ENCODE results near the gene AIFM2. TPM values are rescaled to one million over a fixed set of nuclear protein-coding genes. Genes with fewer than 3 reads are reported as not detected.

Gene AIFM2
- total RNA-seq, 2 experiments from 2014 or later: 12.6 to 13.8 TPM

DNA sequence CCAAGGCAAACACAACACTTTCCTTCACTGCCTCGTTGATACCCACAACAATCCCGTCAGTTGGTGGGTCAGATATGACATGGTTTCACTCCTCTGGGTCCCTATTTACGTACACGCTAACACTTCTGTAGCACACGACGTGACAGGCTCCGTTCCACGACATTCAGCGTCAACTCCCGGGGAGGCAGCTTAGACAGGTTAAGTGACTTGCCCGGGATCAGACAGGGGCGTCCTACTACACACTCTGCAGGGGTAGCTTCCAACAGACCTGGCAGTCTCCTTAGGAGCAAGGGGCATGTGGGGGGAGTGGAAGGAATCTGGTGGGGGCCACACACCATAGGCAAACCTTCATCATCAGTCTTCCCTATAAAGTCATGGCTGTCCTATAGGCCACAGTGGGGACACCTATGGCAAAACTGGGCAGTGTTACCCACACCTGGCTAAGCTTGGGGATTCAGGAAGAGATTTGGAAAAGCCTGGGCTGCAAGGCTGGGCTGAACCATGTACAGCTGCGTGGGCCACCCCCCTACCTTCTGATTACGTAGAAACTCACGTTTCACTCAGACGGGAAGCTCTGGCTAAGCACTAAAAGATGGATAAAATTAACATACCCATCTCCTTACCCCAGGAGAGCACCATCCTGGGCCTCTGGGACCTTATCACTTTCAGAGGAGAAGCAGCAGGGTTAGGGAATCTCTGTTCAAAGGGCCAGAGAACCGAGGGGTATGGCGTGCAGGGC, 11.9 kb upstream of the AIFM2 start:
- no peak for DNase-seq
- H3K36me3 Mint-ChIP-seq: peaks cover 6% of the 10 kb centered on the region
- no peaks in the 10 kb centered on the region for H3K9me3 Mint-ChIP-seq (ENCODE audit: low read depth)
- ATAC-seq: no peak
- H3K4me1 Mint-ChIP-seq: peaks cover 32% of the 10 kb centered on the region
- no peaks in the 10 kb centered on the region for H3K27me3 Mint-ChIP-seq
- CTCF ChIA-PET: interaction anchor here (0.7 to 4.7 kb wide), 15 partner anchors 8 to 219 kb away, joined by 3 to 69 read pairs (median 13); partner anchors contain the start of gene SAR1A
- H3K27ac Mint-ChIP-seq: peak overlapping the region; percentile 79
- peak overlapping the region; percentile 87 for H3K4me3 Mint-ChIP-seq

DNA sequence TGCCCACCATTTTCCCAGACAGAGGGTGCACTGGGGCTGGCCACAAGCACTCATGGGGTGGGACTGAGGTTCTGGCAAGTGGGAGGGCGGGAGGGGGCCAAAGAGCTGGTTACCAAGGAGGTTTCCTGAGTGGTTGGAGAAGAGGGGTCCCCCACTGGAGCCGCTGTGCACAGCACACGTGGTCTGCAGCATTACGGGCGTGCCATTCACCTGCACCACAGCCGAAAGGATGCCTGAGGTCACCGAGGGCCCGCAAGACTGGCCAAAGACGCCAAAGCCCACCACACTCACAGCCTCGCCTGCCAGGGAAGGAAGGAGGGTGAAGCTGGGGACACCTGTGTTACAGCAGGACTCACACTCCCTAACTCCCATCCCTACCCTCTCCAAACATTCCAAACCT, 9.9 kb upstream of the AIFM2 start:
- H3K4me1 Mint-ChIP-seq: peaks cover 27% of the 10 kb centered on the region
- CTCF ChIA-PET: interaction anchor here (0.7 to 1.0 kb wide), 4 partner anchors 9 to 185 kb away, joined by 3 to 5 read pairs (median 3); no protein-coding TSS in a partner anchor
- peaks cover 2% of the 10 kb centered on the region for H3K36me3 Mint-ChIP-seq
- H3K9me3 Mint-ChIP-seq (ENCODE audit: low read depth): no peaks in the 10 kb centered on the region
- no peak overlapping the region for H3K27ac Mint-ChIP-seq
- ATAC-seq (no peak), DNase-seq (no peak)
- no peak overlapping the region for H3K4me3 Mint-ChIP-seq
- no peaks in the 10 kb centered on the region for H3K27me3 Mint-ChIP-seq

- H3K27ac Mint-ChIP-seq: no peak overlapping the region
- H3K4me1 Mint-ChIP-seq: peaks cover 20% of the 10 kb centered on the region
- H3K27me3 Mint-ChIP-seq: no peaks in the 10 kb centered on the region
- H3K4me3 Mint-ChIP-seq: no peak overlapping the region
- no peaks in the 10 kb centered on the region for H3K9me3 Mint-ChIP-seq (ENCODE audit: low read depth)
- DNase-seq: no peak
- ATAC-seq: no peak
- CTCF ChIA-PET: interaction anchor here (2.1 kb wide), 1 partner anchor 24 kb away, joined by 7 read pairs; no protein-coding TSS in a partner anchor
- no peaks in the 10 kb centered on the region for H3K36me3 Mint-ChIP-seq
Measured at GRCh38 chr10:70140297-70140696, 7.7 kb upstream of the AIFM2 start.

DNA sequence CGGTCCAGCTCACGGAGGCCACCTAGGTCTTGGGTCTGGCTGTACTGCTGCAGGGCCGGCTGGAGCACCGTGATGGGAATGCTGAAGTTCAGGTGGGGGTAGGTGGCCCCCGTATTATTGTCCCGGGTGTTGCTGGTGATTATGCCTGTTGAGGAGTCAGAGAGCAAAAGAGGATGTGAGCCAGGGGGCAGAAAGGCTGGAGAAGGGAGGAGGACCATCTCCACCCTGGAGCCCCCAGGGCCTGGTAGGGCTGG, 7.3 kb upstream of the AIFM2 start:
- CTCF ChIA-PET: interaction anchor here (2.1 kb wide), 1 partner anchor 24 kb away, joined by 7 read pairs; no protein-coding TSS in a partner anchor
- peaks cover 16% of the 10 kb centered on the region for H3K4me1 Mint-ChIP-seq
- DNase-seq: no peak
- H3K36me3 Mint-ChIP-seq: no peaks in the 10 kb centered on the region
- no peak overlapping the region for H3K27ac Mint-ChIP-seq
- H3K4me3 Mint-ChIP-seq: no peak overlapping the region
- no peaks in the 10 kb centered on the region for H3K9me3 Mint-ChIP-seq (ENCODE audit: low read depth)
- H3K27me3 Mint-ChIP-seq: no peaks in the 10 kb centered on the region
- ATAC-seq: no peak

DNA sequence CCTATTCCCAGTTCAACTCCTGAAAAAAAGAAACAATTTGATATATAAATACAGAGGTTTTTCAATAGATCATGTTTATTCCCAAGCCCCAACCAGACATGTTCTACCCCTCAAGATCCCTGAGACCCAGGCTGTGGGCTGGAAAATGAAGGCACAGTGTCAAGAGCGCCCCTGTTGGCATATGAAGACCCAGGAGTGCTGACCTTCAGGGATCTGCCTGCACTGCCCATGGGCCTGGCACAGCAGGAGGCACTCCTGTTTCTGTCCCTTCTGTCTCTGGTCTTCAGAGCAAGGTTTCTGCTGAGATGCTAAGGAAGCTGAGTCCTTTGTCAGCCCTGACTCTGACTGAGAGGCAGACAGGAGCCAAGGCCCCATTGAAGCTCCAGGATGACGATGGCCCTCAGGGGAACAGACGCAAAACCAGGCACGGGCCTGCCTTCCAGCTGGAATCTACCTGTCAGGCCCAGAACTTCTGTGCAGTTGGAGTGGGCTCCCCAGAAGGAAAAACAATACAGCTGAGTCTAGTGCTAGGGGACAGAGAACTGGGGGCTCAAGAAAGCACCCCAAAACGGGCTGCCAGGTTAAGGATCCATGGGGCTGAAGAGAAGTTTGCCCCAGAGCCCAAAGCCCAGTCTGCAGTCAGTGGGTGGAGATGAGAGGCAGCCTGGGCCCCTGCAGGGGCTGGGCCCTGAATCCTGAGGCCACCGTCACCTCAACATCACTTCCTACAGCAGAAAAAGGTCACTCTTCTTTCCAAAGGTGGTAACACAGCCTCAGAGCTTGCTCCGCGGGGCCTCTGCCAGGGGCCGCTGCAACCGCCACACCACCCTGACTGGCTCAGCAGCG, 6.7 kb upstream of the AIFM2 start:
- Mint-ChIP-seq H3K9me3 (ENCODE audit: low read depth) (no peaks in the 10 kb centered on the region), H3K36me3 (no peaks in the 10 kb centered on the region), H3K27ac (no peak overlapping the region), H3K4me3 (no peak overlapping the region), H3K27me3 (no peaks in the 10 kb centered on the region), H3K4me1 (peaks cover 12% of the 10 kb centered on the region)
- CTCF ChIA-PET: interaction anchor here (0.7 to 2.1 kb wide), 3 partner anchors 23 to 72 kb away, joined by 4 to 7 read pairs (median 6); no protein-coding TSS in a partner anchor
- no peak for DNase-seq
- no peak for ATAC-seq

GRCh38 chr10:70137927-70138883, 5.6 kb upstream of the AIFM2 start:
- ATAC-seq (no peak), DNase-seq (no peak)
- H3K4me1 Mint-ChIP-seq: peaks cover 9% of the 10 kb centered on the region
- H3K36me3 Mint-ChIP-seq: no peaks in the 10 kb centered on the region
- no peaks in the 10 kb centered on the region for H3K27me3 Mint-ChIP-seq
- H3K9me3 Mint-ChIP-seq (ENCODE audit: low read depth): no peaks in the 10 kb centered on the region
- no peak overlapping the region for H3K27ac Mint-ChIP-seq
- H3K4me3 Mint-ChIP-seq: no peak overlapping the region
- CTCF ChIA-PET: interaction anchor here (0.7 to 2.8 kb wide), 3 partner anchors 8 to 73 kb away, joined by 4 to 21 read pairs (median 6); partner anchors contain the start of gene TYSND1

- DNase-seq (no peak), ATAC-seq (no peak)
- CTCF ChIA-PET: interaction anchor here (1.4 to 2.8 kb wide), 4 partner anchors 9 to 21 kb away, joined by 4 to 21 read pairs (median 6); partner anchors contain the start of gene TYSND1
- Mint-ChIP-seq H3K4me3 (no peak overlapping the region), H3K27me3 (no peaks in the 10 kb centered on the region), H3K27ac (no peak overlapping the region), H3K4me1 (peaks cover 12% of the 10 kb centered on the region), H3K36me3 (no peaks in the 10 kb centered on the region), H3K9me3 (ENCODE audit: low read depth) (no peaks in the 10 kb centered on the region)
Measured at GRCh38 chr10:70137135-70137534, 4.5 kb upstream of the AIFM2 start.

GRCh38 chr10:70135684-70136083, 3.1 kb upstream of the AIFM2 start:
- no peak for ATAC-seq
- H3K9me3 Mint-ChIP-seq (ENCODE audit: low read depth): no peaks in the 10 kb centered on the region
- H3K27ac Mint-ChIP-seq: no peak overlapping the region
- H3K4me3 Mint-ChIP-seq: no peak overlapping the region
- no peaks in the 10 kb centered on the region for H3K27me3 Mint-ChIP-seq
- no peaks in the 10 kb centered on the region for H3K36me3 Mint-ChIP-seq
- H3K4me1 Mint-ChIP-seq: peaks cover 27% of the 10 kb centered on the region
- DNase-seq: no peak
- CTCF ChIA-PET: interaction anchor here (1.4 to 3.1 kb wide), 6 partner anchors 10 to 56 kb away, joined by 4 to 21 read pairs (median 6); partner anchors contain the start of gene TYSND1

DNA sequence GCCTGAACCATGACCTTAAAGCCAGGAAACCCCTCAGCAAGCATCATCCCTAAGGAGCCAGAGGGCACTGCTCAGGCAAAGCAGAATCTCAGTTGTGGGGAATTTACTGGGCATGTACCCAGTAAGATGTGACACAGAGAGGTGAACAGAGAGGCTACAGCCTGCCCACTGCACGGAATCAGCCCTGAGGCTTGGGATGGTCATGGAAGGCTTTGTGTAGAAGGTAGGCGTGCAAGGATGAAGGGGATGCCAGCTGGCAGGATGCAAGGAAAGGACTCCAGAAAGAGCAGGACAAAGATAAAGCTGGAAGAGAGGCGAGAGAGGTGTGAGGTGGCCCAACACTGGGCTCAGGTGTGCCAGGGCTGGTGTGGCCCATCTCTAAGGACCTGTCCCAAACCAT, 2.4 kb upstream of the AIFM2 start:
- H3K36me3 Mint-ChIP-seq: peaks cover 4% of the 10 kb centered on the region
- ATAC-seq (no peak), DNase-seq (no peak)
- H3K27ac Mint-ChIP-seq: no peak overlapping the region
- H3K4me3 Mint-ChIP-seq: no peak overlapping the region
- H3K27me3 Mint-ChIP-seq: no peaks in the 10 kb centered on the region
- CTCF ChIA-PET: interaction anchor here (1.5 to 3.1 kb wide), 3 partner anchors 16 to 55 kb away, joined by 5 to 13 read pairs (median 6); no protein-coding TSS in a partner anchor
- no peaks in the 10 kb centered on the region for H3K9me3 Mint-ChIP-seq (ENCODE audit: low read depth)
- peaks cover 32% of the 10 kb centered on the region for H3K4me1 Mint-ChIP-seq

DNA sequence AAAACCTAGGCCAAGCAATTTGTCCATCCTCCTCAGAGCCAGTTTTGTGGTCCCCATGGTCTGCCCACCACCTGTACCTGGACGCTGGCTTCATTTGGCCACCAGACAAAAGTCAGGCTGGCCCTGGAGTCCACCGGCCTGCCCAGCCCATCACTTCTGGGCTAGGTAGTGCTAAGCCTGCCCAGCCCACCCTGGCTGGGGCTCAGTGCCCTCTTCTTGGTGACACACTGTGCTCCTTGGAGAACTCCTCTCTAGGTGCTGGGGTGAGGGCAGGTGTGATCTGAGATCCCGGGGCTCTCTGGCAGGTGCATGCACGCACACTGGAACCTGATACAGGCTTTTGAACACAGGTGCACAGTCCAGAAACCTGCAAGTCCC, 1.1 kb downstream of the AIFM2 start:
- ATAC-seq (no peak), DNase-seq (no peak)
- Mint-ChIP-seq H3K27ac (peak overlapping the region; percentile 74), H3K27me3 (no peaks in the 10 kb centered on the region), H3K36me3 (peaks cover 4% of the 10 kb centered on the region), H3K4me1 (peaks cover 34% of the 10 kb centered on the region), H3K9me3 (ENCODE audit: low read depth) (no peaks in the 10 kb centered on the region), H3K4me3 (peak overlapping the region; percentile 83)
- CTCF ChIA-PET: interaction anchor here (3.0 to 3.5 kb wide), 2 partner anchors 15 kb away, joined by 15 to 16 read pairs; partner anchors contain the start of gene TYSND1

DNA sequence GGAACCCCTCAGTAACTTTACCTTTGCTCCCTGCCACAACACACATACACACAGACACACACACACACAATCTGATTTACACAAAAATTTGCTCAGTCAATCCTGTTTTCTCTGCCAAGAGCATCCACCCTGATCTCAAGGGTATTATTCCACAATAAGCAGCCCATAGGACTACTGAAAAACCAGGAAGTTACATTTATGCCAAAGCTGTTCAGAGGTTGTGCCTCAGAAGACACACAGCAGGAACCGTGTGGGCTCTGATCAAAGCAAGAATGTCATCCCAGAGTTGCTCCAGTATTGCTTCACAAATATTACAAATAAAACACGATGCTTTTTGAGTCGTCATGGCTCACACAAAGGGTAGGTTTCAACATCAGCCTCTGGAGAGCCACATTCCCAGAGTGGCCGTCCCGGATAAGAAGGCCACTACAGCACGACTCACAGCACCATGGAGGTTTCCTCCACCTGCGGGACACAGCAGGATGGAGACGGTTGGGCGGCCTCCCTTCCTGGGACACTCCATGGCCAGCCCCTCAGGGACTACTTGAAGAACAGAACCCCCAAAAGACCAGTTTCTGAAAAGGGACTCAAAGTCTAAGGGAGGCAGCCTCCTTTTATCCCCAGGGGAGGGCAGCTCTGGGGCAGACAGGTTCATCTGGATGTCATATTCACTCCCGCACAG, 1.6 kb downstream of the AIFM2 start:
- ATAC-seq (no peak), DNase-seq (no peak)
- Mint-ChIP-seq H3K4me1 (peaks cover 36% of the 10 kb centered on the region), H3K27ac (no peak overlapping the region), H3K36me3 (peaks cover 4% of the 10 kb centered on the region), H3K27me3 (no peaks in the 10 kb centered on the region), H3K9me3 (ENCODE audit: low read depth) (no peaks in the 10 kb centered on the region), H3K4me3 (peak overlapping the region; percentile 83)
- CTCF ChIA-PET: interaction anchor here (1.3 to 3.5 kb wide), 3 partner anchors 14 to 15 kb away, joined by 3 to 16 read pairs (median 15); partner anchors contain the start of gene TYSND1

DNA sequence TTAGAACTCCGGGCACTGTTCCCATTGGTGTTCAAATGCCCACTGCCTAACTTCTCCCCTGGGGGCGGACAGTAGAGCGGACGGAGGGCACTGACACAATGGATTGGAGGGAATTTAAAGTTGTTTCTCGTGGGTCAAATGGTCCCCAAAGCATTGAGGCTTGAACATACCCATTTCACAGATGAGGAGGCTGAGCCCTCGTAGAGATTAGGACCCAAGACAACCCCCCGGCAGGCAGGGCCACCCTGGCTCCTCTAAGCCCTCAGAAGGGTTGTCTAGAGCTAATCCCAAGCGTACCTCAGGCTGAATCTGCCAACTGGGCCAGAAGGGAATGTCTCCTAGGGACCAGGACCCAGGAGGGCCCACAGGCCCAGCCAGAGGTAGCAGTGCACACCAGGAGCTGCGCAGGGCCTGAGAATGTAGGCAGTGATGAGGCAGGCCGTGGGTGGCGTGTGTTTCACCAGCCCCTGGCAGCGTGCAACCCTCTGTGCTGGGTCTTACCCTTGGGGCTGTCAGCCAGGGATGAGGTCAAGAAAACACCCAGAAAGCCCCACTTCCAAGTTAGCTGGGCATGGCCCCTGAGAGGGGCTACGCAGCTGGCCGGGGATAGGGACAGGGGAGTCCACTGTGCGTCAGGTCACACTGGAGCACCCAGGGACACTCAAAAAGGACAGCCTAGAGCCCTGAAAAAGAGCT, 5.8 kb downstream of the AIFM2 start:
- H3K4me1 Mint-ChIP-seq: peaks cover 27% of the 10 kb centered on the region
- CTCF ChIA-PET: interaction anchor here (0.8 to 3.0 kb wide), 3 partner anchors 8 to 19 kb away, joined by 3 to 19 read pairs (median 10); partner anchors contain the start of gene TYSND1
- peaks cover 7% of the 10 kb centered on the region for H3K36me3 Mint-ChIP-seq
- H3K27me3 Mint-ChIP-seq: no peaks in the 10 kb centered on the region
- no peak overlapping the region for H3K4me3 Mint-ChIP-seq
- no peak overlapping the region for H3K27ac Mint-ChIP-seq
- H3K9me3 Mint-ChIP-seq (ENCODE audit: low read depth): no peaks in the 10 kb centered on the region
- DNase-seq (no peak), ATAC-seq (no peak)

All from activated CD8-positive, alpha-beta memory T cell treated with anti-CD3 and anti-CD28 coated beads, Interleukin-2, amount 10 ng/mL, durations not matched to agents 7 days and 5 days (primary cell).